HG03469 (cell line): Measurements from ENCODE around the gene CCDC97.
"Not testable (repeated sequence)": the region's sequence is repeated elsewhere in the genome, so short reads cannot be mapped to it uniquely, and the experiment has no call there.

Experiments
- ATAC-seq: cut with Tn5 transposase; IDR thresholded peaks from one replicate; pipeline ENCODE4 v1.9.1; 2021; ENCODE audit warnings: mild to moderate bottlenecking, moderate library complexity, moderate number of reproducible peaks; ENCODE audit not compliant: unreplicated experiment

Gene CCDC97

GRCh38 chr19:41310033-41310831 lies at the start of gene CCDC97:
TSS of gene CCDC97 (plus strand) at chr19:41310172. CDS start at chr19:41310311, 139 bp downstream.
- no peak for ATAC-seq

GRCh38 chr19:41261474-41262190 lies 48.3 kb upstream of the CCDC97 start:
- ATAC-seq: no peak

GRCh38 chr19:41263042-41263849 lies 46.7 kb upstream of the CCDC97 start:
- peak; percentile 2 for ATAC-seq

DNA sequence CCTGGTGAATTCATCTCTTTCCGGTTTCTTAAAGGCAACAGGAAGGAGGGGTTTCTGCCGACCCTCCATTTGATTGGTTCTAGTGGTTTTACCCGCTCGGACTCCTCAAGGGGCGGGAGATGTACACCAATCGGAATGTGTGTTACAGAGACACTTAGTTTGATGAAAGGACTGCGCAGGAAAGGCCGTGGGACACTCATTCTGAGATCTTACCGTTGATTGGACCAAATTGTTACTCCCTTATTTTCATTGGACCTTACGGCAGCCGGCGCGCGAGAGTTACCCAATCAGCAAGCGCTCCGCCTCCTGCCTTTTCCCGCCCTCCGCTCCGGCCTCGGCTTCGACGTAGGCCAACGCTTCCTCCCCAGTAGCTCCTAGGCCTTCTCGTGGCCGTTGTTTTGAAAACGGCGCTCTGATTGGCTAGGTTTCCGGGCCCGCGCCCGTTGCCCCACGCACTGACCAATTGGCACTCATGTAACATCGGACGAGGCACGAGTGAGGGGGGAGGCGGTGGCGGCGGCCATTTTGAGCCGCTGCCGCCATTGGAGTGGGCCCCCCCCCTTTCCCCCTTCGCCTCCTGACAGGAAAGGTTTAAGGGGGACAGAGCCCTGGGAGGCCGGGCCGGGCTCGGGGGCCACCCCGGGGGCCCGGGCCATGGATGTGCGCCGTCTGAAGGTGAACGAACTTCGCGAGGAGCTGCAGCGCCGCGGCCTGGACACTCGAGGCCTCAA lies 46.0 kb upstream of the CCDC97 start, which contains the start of gene HNRNPUL1:
Gene HNRNPUL1 (plus strand): TSS at position 523 of the 731 bp plus-strand sequence. CDS start 132 bp downstream, at position 655.
- ATAC-seq: peak; percentile 53

GRCh38 chr19:41264581-41265394 lies 45.2 kb upstream of the CCDC97 start:
- no peak for ATAC-seq

DNA sequence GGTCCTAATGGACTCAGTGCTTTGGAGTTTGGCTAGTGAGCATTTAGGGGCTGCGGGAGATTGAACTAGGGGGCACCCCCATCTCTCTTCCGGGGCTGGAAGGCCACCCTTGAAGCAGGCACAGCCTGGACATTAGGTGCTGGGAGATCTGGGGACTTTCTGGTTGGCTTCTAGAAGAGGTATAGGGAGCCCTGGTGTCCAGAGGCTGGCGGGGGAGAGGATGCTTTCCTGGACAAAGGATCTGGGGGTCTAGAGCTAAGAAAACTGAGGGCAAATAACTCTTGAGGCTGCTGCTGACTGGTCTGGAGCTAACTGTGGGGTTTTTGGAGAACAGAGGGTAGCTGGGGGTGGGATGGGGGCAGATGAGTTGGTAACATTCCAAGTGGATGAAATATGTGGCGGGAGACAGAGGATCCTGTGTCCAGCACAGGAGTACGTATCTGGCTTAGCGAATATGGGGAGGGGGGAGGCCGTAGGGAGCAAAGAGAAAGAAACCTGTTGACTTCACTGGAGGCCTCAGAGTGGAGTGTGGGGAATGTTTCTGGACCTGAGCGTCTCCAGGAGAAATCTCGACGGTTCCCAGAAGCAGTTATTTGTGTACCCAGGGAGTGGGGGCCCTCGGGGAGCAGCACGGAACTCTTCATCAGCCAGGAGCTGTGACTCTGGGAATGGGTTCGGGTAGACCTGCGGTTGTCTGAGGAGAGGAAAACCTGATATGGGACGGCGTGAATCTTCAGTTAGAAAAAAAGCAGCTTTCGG lies 44.4 kb upstream of the CCDC97 start:
- no peak for ATAC-seq

- ATAC-seq: no peak
Measured at GRCh38 chr19:41269055-41269454, 40.9 kb upstream of the CCDC97 start.

GRCh38 chr19:41269571-41269970 lies 40.4 kb upstream of the CCDC97 start:
- no peak for ATAC-seq

- no peak for ATAC-seq
Measured at GRCh38 chr19:41273076-41273475, 36.9 kb upstream of the CCDC97 start.

GRCh38 chr19:41274802-41275201 lies 35.2 kb upstream of the CCDC97 start:
- ATAC-seq: no peak

DNA sequence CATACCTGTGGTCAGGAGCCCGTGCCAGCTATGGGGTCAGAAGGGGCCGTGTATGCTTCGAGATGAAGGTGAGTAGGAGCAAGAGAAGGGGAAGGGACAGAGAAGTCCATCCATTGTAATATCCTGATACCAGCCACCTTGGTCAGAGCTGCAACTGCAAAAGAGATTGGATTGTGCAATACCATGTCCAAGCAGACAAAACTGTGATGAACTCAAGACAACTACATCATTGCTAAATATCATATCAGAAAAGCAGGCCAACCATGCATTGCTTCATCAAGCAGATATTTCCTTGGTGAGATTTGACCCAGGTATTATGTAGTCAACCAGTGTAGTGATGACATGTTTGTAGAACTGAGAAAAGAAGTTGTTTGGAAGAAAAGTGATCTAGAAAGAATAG lies 33.7 kb upstream of the CCDC97 start:
- no peak for ATAC-seq

DNA sequence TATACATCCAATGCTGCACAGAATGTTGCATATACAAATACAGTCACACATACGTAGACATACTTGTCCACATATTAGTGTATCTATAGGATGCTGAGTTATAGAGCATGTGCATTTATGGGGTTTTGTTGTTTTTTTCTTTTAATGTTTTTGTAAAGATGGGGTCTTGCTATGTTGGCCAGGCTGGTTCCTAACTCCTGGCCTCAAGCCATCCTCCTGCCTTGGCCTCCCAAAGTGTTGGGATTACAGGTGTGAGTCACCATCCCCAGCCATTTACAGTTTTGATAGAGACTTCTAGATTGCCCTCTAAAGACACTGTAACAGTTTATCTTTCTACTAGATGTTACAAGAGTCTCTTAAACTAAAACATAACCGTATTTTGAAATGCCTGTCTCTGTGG lies 31.5 kb upstream of the CCDC97 start:
- no peak for ATAC-seq

DNA sequence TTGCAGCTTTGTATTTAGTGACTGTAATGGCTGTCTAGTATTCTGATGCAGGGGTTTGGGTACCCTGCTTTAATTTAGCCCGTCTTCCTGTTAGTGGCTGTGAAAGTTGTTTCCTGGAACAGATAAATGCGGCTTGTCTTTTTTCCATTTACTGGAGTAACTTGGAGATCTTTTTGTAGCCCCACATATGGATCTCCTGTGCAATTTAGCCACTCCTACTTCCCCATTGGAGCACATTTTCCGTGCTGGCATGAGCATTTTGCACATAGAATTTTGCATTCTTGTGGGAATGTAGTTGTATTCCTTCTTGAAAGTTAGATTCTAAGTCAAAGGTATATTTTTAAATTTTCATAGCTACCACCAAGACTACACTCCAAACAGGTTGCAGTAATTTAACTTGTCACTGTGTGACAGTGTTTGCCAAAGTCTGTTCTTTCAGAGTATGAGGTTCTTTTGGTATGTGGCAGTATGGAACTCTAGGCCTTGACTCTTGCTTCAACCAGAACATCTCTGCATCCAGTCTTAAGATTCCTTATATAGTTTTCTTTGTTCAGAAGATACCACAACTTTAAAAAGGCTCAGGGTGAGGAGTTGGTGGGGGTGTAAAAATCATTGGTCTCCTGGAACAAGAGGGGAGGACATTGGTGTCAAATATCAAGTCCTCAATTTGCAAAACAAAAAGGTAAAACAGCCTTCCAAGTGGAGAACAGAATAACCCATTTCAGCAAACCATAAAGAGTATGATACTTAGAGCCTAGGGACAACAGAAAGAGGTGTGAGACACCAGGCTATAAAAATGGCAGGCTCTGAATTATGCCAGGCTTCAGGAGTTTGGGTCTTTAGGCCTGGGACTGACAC lies 21.1 kb upstream of the CCDC97 start:
- ATAC-seq: no peak

- ATAC-seq: not testable (repeated sequence)
Measured at GRCh38 chr19:41289814-41290213, 20.2 kb upstream of the CCDC97 start.

DNA sequence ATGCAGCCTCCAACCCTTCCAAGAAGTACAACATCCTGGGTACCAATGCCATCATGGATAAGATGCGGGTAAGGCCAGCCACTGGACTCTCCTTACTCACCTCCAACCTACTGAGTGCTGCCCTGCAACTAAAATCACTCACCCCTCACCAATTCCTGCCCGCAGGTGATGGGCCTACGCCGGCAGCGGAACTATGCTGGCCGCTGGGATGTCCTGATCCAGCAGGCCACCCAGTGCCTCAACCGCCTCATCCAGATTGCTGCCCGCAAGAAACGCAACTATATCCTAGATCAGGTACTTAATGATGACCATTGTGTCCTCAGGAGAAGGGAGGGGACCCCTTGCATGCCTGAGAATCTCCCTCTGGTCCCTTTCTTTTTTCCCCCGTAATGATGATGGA lies 15.6 kb upstream of the CCDC97 start:
- ATAC-seq: no peak

- no peak for ATAC-seq
Measured at GRCh38 chr19:41295499-41295898, 14.5 kb upstream of the CCDC97 start.

- ATAC-seq: no peak
Measured at GRCh38 chr19:41296433-41296871, 13.5 kb upstream of the CCDC97 start.
